Measurements from ENCODE around the gene RING1. TPM values are rescaled to one million over a fixed set of nuclear protein-coding genes. Genes with fewer than 3 reads are reported as not detected.

Gene RING1
- total RNA-seq, 1 donor from 2014 or later = 12.1 TPM

DNA sequence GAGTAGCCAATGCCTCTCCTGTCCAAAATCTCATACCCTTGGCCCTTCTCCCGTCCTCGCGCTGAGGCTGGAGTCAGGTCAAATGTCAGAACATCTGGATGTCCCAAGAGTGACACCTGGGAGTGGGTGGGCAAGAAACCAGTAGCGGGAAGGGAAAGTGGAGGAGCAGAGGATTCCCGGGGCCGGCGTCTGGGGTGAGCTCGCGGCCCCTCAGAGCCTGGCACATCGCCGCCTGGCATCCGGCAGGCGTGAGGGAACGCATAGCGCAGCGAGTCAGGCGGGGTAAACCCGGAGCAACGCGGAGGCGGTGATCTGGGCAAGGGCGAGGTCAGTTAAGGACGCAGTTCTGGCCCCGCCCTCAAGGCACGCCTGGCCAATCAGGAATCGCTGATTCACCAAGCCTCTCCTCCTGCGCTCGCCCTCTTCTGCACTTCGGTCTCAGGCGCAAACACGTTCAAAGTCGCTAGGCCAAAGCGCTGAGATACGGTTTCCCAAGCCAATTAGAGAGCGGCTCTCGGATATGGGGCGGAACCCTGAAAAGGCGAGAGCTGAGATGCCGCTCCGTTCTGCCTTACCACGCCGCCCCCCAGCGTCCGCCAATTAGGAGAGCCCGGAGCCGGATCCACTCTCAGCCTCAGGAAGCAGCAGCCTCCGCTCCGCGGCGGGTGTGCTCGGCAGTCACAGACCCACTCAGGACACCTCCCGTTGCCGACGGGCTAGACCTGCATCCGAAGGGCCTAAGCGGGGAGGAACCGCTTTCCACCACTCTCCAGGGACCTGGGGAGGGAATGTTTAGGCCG lies 40.8 kb downstream of the RING1 start:
- H3K4me1 Mint-ChIP-seq = peaks cover 27% of the 10 kb centered on the region
- Histone ChIP-seq H3K4me3 (peak overlapping the region; percentile 49), H2AFZ (replicated peaks) (peak overlapping the region; percentile 23), H3K27me3 (peaks cover 43% of the 10 kb centered on the region), H3K4me1 (peaks cover 6% of the 10 kb centered on the region), H3K27ac (no peak overlapping the region), H4K20me1 (ENCODE audit: low read depth) (peaks cover 6% of the 10 kb centered on the region), H3K9ac (no peak overlapping the region), H3K36me3 (no peaks in the 10 kb centered on the region), H3K4me2 (peak overlapping the region; percentile 80), H3K79me2 (ENCODE audit: low read depth) (no peaks in the 10 kb centered on the region), H3K9me3 (ENCODE audit: low read depth) (no peaks in the 10 kb centered on the region), H3F3A (ENCODE audit: low read depth) (peaks cover 20% of the 10 kb centered on the region)
- no peaks in the 10 kb centered on the region for H3K9me3 Mint-ChIP-seq
- H3K27ac Mint-ChIP-seq = no peak overlapping the region
- H3K4me3 Mint-ChIP-seq = peak overlapping the region; percentile 88
- peaks cover 5% of the 10 kb centered on the region for H3K27me3 Mint-ChIP-seq (ENCODE audit: insufficient read depth, low read depth)
- H3K36me3 Mint-ChIP-seq = peaks cover 13% of the 10 kb centered on the region
- DNase-seq (ENCODE audit: low spot score) = peak; percentile 98
- TF ChIP-seq EZH2phosphoT487 (IDR thresholded peaks at IDR 0.05) (no peak), EZH2 (IDR thresholded peaks at IDR 0.05) (peak; percentile 25)

DNA sequence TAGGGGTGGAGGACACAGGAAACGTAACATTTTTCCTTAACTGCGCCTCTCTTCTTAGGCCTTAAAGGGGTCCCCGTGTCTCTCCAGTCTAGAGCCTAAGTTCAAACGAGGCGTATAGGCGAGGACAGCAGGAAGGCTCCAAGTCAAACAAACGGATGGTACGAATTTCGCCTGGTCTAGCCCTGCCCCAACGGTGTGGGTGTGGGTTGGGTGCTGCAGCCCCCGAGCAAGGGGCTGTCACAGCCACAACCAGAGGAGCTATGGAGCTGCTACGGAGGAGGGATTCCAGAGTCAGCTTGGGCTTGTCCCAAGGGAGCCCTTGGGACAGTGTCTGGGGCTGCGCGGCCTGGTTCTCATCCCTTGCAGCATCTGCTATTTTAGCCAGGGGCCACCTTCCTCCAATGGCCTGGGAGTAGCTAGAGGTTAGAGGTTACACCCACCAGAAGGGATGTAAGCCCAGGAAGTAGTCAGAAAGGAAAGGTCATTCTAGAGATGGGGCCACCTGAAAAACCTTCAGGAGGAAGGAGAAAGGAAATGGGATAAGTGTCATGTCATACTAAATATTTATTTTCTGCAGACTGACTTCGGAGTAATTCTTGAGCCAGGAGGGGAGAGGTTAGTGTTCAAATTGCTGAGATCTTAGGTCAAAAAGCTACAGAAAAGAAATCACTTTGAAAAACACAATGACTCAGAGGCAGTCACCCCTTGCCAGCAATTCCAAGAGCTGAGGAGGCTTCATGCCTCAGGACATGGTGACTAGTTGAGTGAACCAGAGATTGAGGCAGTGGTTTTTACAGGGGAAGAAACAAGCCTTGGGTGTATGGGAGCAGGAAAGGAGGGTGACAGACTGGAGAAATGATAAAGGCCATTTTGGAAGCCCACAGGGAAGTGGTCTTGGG lies 41.7 kb downstream of the RING1 start:
- Mint-ChIP-seq H3K36me3 (peaks cover 13% of the 10 kb centered on the region), H3K27ac (no peak overlapping the region), H3K27me3 (ENCODE audit: insufficient read depth, low read depth) (peaks cover 5% of the 10 kb centered on the region), H3K4me3 (peak overlapping the region; percentile 88), H3K4me1 (peaks cover 27% of the 10 kb centered on the region), H3K9me3 (no peaks in the 10 kb centered on the region)
- Histone ChIP-seq H3K9me3 (ENCODE audit: low read depth) (no peaks in the 10 kb centered on the region), H3K27me3 (peaks cover 39% of the 10 kb centered on the region), H3K27ac (no peak overlapping the region), H3K79me2 (ENCODE audit: low read depth) (no peaks in the 10 kb centered on the region), H3K36me3 (no peaks in the 10 kb centered on the region), H3K4me2 (peak overlapping the region; percentile 80), H2AFZ (replicated peaks) (peak overlapping the region; percentile 23), H3F3A (ENCODE audit: low read depth) (peaks cover 20% of the 10 kb centered on the region), H3K4me3 (peak overlapping the region; percentile 49), H4K20me1 (ENCODE audit: low read depth) (peaks cover 6% of the 10 kb centered on the region), H3K4me1 (peaks cover 6% of the 10 kb centered on the region), H3K9ac (no peak overlapping the region)
- TF ChIP-seq EZH2 (IDR thresholded peaks at IDR 0.05) (no peak), EZH2phosphoT487 (IDR thresholded peaks at IDR 0.05) (no peak)
- TF ChIP-seq, protein P1, sequence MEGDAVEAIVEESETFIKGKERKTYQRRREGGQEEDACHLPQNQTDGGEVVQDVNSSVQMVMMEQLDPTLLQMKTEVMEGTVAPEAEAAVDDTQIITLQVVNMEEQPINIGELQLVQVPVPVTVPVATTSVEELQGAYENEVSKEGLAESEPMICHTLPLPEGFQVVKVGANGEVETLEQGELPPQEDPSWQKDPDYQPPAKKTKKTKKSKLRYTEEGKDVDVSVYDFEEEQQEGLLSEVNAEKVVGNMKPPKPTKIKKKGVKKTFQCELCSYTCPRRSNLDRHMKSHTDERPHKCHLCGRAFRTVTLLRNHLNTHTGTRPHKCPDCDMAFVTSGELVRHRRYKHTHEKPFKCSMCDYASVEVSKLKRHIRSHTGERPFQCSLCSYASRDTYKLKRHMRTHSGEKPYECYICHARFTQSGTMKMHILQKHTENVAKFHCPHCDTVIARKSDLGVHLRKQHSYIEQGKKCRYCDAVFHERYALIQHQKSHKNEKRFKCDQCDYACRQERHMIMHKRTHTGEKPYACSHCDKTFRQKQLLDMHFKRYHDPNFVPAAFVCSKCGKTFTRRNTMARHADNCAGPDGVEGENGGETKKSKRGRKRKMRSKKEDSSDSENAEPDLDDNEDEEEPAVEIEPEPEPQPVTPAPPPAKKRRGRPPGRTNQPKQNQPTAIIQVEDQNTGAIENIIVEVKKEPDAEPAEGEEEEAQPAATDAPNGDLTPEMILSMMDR (IDR thresholded peaks at IDR 0.05) = no peak
- DNase-seq (ENCODE audit: low spot score) = no peak

DNA sequence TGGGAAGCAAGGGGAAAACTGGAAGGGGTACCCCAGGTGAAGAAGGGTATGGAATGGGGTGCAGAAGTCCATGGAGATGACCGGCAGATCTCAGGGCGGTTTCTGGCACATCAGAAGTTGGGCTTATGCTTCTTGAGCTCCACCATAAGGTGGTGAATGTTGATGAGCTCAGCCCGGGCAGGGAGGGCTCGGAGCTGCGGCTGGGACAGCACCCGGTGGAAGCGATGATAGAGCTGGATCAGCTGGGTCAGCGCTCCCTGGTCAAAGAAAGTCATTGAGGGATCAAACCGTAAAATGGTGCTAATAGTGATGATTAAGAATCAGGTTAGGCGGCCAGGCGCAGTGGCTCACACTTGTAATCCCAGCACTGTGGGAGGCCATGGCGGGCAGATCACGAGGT lies 42.4 kb downstream of the RING1 start:
- Mint-ChIP-seq H3K27me3 (ENCODE audit: insufficient read depth, low read depth) (peaks cover 5% of the 10 kb centered on the region), H3K4me3 (peak overlapping the region; percentile 88), H3K36me3 (peaks cover 14% of the 10 kb centered on the region), H3K27ac (no peak overlapping the region), H3K4me1 (peaks cover 27% of the 10 kb centered on the region), H3K9me3 (no peaks in the 10 kb centered on the region)
- peaks cover 6% of the 10 kb centered on the region for H4K20me1 ChIP-seq (ENCODE audit: low read depth)
- H3K36me3 ChIP-seq = no peaks in the 10 kb centered on the region
- H2AFZ ChIP-seq (replicated peaks) = no peak overlapping the region
- H3K9me3 ChIP-seq (ENCODE audit: low read depth) = no peaks in the 10 kb centered on the region
- H3K4me3 ChIP-seq = no peak overlapping the region
- peaks cover 6% of the 10 kb centered on the region for H3K4me1 ChIP-seq
- H3K4me2 ChIP-seq = no peak overlapping the region
- TF ChIP-seq EZH2 (IDR thresholded peaks at IDR 0.05) (no peak), EZH2phosphoT487 (IDR thresholded peaks at IDR 0.05) (no peak)
- TF ChIP-seq, protein P1 (IDR thresholded peaks at IDR 0.05) = no peak
- H3K79me2 ChIP-seq (ENCODE audit: low read depth) = no peaks in the 10 kb centered on the region
- no peak overlapping the region for H3K27ac ChIP-seq
- DNase-seq (ENCODE audit: low spot score) = no peak
- peaks cover 32% of the 10 kb centered on the region for H3K27me3 ChIP-seq
- no peak overlapping the region for H3K9ac ChIP-seq
- H3F3A ChIP-seq (ENCODE audit: low read depth) = peaks cover 20% of the 10 kb centered on the region

Measured in neural progenitor cell (in vitro differentiated cells).